ENCODE results near the gene AQP9. TPM values are rescaled to one million over a fixed set of nuclear protein-coding genes. Genes with fewer than 3 reads are reported as not detected.

Gene AQP9
- total and polyA plus RNA-seq, 2 of the 8 experiments (the other 6 are each of a cell fraction or from before 2014, with no cell fraction given), result not detected

DNA sequence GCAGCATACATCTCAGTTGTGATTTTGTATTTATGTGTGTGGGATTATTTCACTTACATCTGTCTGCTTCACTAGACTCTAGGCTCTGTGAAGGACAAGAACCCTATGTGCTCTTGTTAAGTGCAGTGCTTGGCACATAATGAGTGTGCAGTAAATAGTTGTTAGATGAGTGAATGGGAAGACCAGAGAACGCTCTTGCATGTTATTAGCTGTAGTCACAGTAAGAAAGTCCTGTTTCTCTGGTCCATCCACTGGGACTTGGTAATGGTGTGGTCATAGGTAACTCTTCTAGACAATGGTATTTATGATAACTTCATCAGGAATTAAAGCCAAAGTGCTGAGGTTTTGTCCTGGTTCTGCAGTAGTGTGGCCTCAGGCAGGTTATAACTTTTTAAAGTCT lies 1.4 kb upstream of the AQP9 start (continued):
- no peak for TF ChIP-seq ATF2 (IDR thresholded peaks at IDR 0.05; ENCODE audit: low read length)
- TF ChIP-seq POU5F1 (IDR thresholded peaks at IDR 0.05; ENCODE audit: low read depth, low read length), result no peak
